ENCODE results near the gene CGRRF1. TPM values are rescaled to one million over a fixed set of nuclear protein-coding genes. Genes with fewer than 3 reads are reported as not detected.

The CGRRF1 gene
- polyA plus RNA-seq, 3 donors = 8.2 to 11.4 (median 10.4) TPM

- no peak overlapping the region for H3K27ac ChIP-seq (ENCODE audit: low read depth, low read length)
- WGBS, 3 donors = 88 to 96% (median 92%) methylated on average over 3 of the region's 3 CpGs
These were observed 22.7 kb downstream of the CGRRF1 start for GRCh38 chr14:54532111-54533012.

- 88 to 91% (median 90%) methylated on average over 1 of the region's 1 CpG for WGBS, 3 donors
These were observed 23.4 kb downstream of the CGRRF1 start for GRCh38 chr14:54533100-54533499.

GRCh38 chr14:54535126-54535525 is 25.4 kb downstream of the CGRRF1 start:
- WGBS, 3 donors = 84 to 87% (median 85%) methylated on average over 1 of the region's 1 CpG

More at GRCh38 chr14:54533100-54533499, 23.4 kb downstream of the CGRRF1 start:
- no peak overlapping the region for H3K27ac ChIP-seq (ENCODE audit: low read depth, low read length)

GRCh38 chr14:54535646-54536045 is 25.9 kb downstream of the CGRRF1 start:
- 36 to 74% (median 39%) methylated on average over 2 of the region's 2 CpGs for WGBS, 3 donors
- H3K27ac ChIP-seq (ENCODE audit: low read depth, low read length) = no peak overlapping the region

More at GRCh38 chr14:54535126-54535525, 25.4 kb downstream of the CGRRF1 start:
- H3K27ac ChIP-seq (ENCODE audit: low read depth, low read length) = no peak overlapping the region

GRCh38 chr14:54537651-54538050 is 27.9 kb downstream of the CGRRF1 start:
- WGBS, 3 donors = 37 to 97% (median 91%) methylated on average over 2 of the region's 2 CpGs
- H3K27ac ChIP-seq (ENCODE audit: low read depth, low read length) = no peak overlapping the region

GRCh38 chr14:54538055-54538454 is 28.3 kb downstream of the CGRRF1 start:
- no peak overlapping the region for H3K27ac ChIP-seq (ENCODE audit: low read depth, low read length)
- 63 to 98% (median 94%) methylated on average over 3 of the region's 3 CpGs for WGBS, 3 donors

- WGBS, 3 donors = 96 to 98% (median 97%) methylated on average over 3 of the region's 3 CpGs
- H3K27ac ChIP-seq (ENCODE audit: low read depth, low read length) = no peak overlapping the region
These were observed 37.9 kb downstream of the CGRRF1 start for GRCh38 chr14:54547583-54547982.

- whole genome bisulfite sequencing, 3 donors = 83 to 90% (median 86%) methylated on average over 5 of the region's 5 CpGs
These were observed 38.8 kb downstream of the CGRRF1 start for GRCh38 chr14:54548491-54548890.

GRCh38 chr14:54549862-54550261 is 40.2 kb downstream of the CGRRF1 start:
- WGBS, 3 donors = 84 to 93% (median 86%) methylated on average over 3 of the region's 3 CpGs
- no peak overlapping the region for H3K27ac ChIP-seq (ENCODE audit: low read depth, low read length)

More at GRCh38 chr14:54548491-54548890, 38.8 kb downstream of the CGRRF1 start:
- H3K27ac ChIP-seq (ENCODE audit: low read depth, low read length) = no peak overlapping the region

GRCh38 chr14:54550514-54550913 is 40.8 kb downstream of the CGRRF1 start:
- WGBS, 3 donors = 81 to 96% (median 89%) methylated on average over 1 of the region's 1 CpG
- no peak overlapping the region for H3K27ac ChIP-seq (ENCODE audit: low read depth, low read length)

GRCh38 chr14:54554401-54554800 is 44.7 kb downstream of the CGRRF1 start:
- H3K27ac ChIP-seq (ENCODE audit: low read depth, low read length) = no peak overlapping the region
- WGBS, 3 donors = 92 to 97% (median 94%) methylated on average over 2 of the region's 2 CpGs

GRCh38 chr14:54555651-54556050 is 45.9 kb downstream of the CGRRF1 start:
- 87 to 94% (median 88%) methylated on average over 2 of the region's 2 CpGs for WGBS, 3 donors
- no peak overlapping the region for H3K27ac ChIP-seq (ENCODE audit: low read depth, low read length)

- 85 to 88% (median 87%) methylated on average over 9 of the region's 9 CpGs for WGBS, 3 donors
- H3K27ac ChIP-seq (ENCODE audit: low read depth, low read length) = no peak overlapping the region
These were observed 46.8 kb downstream of the CGRRF1 start for GRCh38 chr14:54556535-54556934.

GRCh38 chr14:54562334-54562733 is 52.6 kb downstream of the CGRRF1 start:
- no peak overlapping the region for H3K27ac ChIP-seq (ENCODE audit: low read depth, low read length)
- WGBS, 3 donors = 53 to 63% (median 53%) methylated on average over 5 of the region's 5 CpGs

- WGBS, 3 donors = 5% methylated on average over 9 of the region's 9 CpGs
These were observed 54.6 kb downstream of the CGRRF1 start for GRCh38 chr14:54564071-54564867.

GRCh38 chr14:54564868-54565784 is 55.4 kb downstream of the CGRRF1 start:
- H3K27ac ChIP-seq (ENCODE audit: low read depth, low read length) = peak overlapping the region; percentile 85
- WGBS, 3 donors = 0 to 1% (median 1%) methylated on average over 66 to 69 of the region's 69 CpGs

More at GRCh38 chr14:54564071-54564867, 54.6 kb downstream of the CGRRF1 start:
- H3K27ac ChIP-seq (ENCODE audit: low read depth, low read length) = no peak overlapping the region

- WGBS, 3 donors = 0 to 1% (median 1%) methylated on average over 36 to 72 of the region's 73 CpGs
- peak overlapping the region; percentile 94 for H3K27ac ChIP-seq (ENCODE audit: low read depth, low read length)
These were observed 56.2 kb downstream of the CGRRF1 start for GRCh38 chr14:54565785-54566409.
